Endothelial cell of umbilical vein (primary cell): Measurements from ENCODE around the gene TPD52L2.

ENCODE experiments used
- EZH2 ChIP-seq: IDR thresholded peaks from 2 replicates; pipeline ENCODE4 v1.6.1; 2012; ENCODE audit warnings: borderline replicate concordance, low read depth, mild to moderate bottlenecking, moderate library complexity, low read length, inconsistent platforms; ENCODE audit not compliant: severe bottlenecking
- POLR2A ChIP-seq: IDR thresholded peaks from 2 replicates; pipeline ENCODE4 v1.6.1; 2012; ENCODE audit warnings: low read depth, mild to moderate bottlenecking, control low read depth, low read length

DNA sequence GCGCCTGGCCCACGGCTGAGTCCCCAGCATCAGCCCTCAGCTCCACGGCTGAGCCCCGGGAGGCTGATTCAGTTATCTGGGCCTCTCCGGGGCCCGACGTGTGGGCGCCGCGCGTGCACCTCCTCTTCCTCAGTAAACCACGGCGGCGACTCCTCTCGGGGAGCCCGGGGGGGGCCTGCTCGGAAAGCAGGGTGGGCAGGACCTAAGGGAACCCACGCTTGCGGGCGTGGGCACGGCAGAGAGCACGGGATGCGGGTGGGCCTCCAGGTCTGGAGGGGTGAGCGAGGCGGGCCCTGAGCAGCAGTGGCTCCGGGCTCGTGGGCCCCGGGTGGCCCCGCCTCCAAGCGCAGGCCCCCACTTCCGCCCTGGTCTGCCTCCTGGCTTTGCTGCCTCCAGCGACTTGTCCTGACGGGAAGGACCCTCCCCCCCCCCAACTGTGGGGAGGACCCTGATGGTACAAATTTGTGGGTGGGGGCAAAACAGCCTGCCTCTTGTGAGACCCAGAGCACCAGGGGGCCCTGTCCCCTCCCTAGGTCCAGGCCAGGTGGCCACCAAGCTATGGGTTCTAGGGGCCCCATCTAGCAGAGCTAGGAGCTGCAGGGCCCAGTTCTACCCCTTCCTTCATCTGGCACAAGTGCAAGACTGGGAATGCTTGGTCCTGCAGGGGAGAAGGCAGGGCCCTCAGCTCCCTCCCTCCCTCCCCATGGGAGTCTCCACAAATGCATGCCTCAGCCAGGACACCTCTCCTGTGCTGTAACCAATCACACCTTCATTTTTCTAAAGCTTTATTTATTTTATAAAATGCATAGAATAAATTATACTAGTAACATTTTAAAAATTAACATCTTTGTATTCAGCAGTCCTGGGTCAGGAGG, 74.2 kb downstream of the TPD52L2 start:
- TF ChIP-seq EZH2, result no peak
- TF ChIP-seq POLR2A, result no peak
